HG03378 (cell line): ENCODE measurements around the gene BORCS6.
A peak's percentile ranks its signal among the peaks of the same experiment; 100 is the strongest.
"Not testable (repeated sequence)": the region's sequence is repeated elsewhere in the genome, so short reads cannot be mapped to it uniquely, and the experiment has no call there.

Source experiments
- ATAC-seq: cut with Tn5 transposase; IDR thresholded peaks from one replicate; pipeline ENCODE4 v1.9.1; 2021; ENCODE audit warnings: mild to moderate bottlenecking, moderate library complexity; ENCODE audit not compliant: unreplicated experiment

Gene BORCS6

DNA sequence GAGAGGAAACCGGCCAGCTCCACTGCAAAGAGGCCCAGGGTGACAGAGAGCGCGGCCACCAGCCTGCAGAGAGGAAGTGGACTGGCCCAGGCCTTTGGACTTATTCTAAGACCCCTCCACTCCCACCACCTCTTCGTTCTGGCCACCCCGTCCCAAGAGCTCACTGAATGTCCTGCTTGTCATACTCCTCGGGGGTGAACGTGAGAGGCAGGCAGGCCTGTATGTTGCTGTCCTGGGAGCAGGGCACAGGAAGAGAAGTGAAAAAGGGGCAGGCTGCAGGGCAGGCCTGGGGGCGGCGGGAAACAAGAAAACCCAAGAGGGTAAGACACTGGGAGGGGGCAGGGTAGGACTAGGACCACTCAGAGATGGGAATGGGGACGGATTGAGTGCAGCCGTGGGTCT lies 14.2 kb downstream of the BORCS6 start:
- no peak for ATAC-seq

DNA sequence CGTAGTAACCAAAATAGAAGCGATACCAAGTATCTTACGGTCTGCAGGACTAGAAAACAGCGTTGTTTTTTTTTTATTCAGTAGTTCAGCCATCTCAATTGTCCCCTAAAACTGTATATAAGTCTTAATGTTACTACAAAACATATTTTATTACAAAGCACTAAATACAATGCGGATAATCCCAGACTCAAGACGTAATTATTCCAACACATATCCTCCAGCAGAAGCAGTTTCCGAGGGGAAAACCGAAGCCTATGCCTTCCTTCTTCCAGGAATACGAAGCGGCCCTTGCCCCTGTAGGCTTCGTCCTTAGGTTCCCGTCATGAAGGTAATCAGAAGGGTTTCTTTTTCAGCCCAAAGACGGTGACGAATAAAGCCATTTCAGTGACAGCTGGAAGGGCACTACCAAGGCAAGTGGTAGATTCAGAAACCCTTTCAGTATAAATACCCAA lies 16.1 kb downstream of the BORCS6 start:
- no peak for ATAC-seq

DNA sequence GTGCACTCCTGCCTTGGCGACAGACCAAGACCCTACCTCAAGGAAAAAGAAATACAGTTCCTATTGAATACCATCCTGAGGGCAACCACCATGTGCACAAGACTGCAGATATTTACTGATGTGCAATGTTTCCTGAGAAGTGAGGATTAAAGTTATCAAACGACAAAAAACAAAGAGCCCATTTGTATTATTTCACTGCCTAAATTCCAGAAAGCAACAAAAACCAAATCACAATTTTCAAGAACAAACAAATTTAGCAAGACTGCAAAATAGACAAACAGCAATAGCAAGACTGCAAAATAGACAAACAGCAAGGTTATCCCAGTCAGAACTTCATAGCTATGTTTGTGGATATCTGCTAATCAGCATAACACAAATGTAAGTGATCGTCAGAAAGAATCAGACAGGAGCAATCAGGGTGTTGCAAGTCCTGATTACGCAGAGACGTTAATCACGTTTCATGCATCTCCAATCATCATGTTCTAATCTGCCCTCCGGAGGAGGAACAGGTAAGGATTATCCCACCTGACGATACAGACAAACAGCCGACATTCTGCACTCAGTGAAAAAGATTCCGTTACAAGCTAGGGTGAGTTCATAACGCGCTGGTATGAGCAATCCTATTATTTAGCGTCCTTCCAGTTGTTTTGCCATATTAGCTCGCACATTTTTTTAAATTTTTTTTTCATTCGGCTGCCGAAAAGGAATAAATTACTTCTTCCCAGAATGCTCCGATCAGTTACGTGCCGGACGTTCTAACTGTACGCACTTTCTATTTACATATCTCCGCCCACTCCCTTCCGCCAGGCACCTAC lies 16.7 kb downstream of the BORCS6 start:
- ATAC-seq: peak; percentile 72

DNA sequence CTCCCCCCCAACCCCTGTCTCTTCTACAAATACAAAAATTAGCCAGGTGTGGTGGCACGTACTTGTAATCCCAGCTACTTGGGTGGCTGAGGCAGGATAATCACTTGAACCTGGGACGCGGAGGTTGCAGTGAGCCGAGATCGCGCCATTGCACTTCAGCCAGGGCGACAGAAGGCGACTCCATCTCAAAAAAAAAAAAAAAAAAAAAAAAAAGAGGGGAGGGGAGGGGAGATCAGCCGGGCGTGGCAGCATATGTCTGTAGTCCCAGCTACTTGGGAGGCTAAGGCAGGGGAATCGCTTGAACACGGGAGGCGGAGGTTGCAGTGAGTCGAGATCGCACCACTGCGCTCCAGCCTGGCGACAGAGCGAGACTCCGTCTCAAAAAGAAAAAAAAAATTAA lies 19.8 kb downstream of the BORCS6 start:
- ATAC-seq: not testable (repeated sequence)

DNA sequence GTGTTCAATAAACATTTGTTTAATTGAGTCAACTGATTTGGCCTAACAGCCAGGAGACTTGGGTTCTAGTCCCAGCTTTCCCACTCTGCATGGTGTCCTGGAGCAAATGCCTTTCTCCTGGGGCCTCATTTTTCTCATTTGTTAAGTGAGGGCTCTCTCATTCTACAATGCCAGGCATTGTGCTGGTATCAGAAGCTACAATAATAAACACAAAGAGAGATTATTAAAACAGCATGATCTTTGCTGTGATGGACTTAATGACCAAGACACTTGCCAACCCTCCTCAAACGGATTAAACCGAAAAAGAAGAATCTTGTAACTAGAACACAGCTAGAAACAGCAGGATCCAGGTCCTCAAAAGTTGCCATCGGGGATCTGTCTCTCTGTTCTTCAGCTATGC lies 22.5 kb downstream of the BORCS6 start:
- no peak for ATAC-seq

DNA sequence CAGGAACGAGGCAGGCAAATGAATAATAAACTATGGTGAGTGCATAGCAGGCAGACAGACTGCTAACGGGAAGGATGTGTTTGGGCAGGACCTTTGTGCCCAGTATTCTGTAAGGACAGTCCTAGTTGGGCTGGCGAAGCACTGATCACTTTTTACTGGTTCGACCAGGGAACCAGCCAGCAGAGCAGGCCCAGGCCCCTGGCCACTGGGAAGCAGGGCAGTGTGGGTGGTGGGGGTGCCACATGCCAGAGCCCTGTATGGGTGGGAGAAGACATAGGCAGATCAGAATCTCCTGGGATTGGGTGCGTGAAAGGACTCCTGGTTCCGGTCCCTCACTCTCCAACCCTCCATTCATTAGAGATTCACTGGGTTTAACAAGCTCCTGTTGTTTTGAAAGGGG lies 23.2 kb downstream of the BORCS6 start:
- no peak for ATAC-seq

DNA sequence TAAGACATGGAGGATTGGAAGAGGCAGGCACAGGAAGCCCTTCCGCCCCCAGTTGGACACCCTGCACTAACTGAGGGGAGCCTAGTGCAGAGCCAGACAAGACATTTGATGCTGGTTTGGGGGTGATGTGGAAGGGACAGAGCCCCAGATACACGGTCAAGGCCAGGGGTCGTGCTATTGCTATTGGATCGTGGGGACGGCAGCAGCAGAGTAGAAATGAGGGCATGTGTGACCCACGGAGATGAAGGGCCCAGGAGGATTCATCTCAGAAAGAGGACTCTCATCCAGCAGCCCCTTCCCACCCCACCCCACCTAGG lies 25.2 kb downstream of the BORCS6 start:
- no peak for ATAC-seq

DNA sequence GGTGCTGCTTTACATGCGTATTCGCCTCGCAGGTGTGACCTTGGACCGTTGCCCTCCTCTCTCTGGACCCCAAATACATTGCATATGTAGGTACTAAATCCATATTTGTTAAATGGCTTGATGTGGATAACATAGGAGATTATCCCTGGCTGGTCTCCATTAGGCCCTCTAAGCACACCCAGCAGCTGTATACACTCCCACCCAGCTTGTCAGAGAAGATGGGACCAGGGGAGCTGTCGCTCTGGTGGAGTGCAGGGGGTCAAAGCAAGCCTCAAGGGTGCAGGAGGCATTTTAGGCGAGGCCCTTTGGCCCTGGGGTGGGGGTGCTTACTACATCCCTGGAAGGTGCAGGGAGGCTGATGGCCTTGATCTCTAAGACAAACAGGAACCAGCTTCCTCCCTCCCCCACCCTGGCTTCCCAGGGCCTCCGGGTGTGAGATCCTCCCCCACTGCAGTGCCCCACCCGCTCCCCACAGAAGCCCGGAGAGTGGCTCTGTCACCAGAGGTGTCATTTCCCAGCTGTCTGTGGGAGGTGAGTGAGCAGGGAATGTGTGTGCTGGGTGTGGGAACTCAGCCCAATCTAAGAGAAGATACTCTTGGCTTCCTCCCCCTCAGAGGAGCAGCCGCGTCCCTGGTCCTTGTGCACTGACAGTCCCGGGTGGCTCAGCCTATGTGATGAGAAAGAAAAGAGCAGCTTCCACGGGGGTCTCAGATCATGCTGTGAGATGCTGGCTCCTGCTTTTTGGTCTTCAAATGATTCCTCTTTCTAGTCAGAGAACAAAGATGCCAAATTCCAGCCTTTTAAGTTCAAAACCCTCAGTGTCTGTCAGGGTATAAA lies 25.8 kb downstream of the BORCS6 start:
- no peak for ATAC-seq

DNA sequence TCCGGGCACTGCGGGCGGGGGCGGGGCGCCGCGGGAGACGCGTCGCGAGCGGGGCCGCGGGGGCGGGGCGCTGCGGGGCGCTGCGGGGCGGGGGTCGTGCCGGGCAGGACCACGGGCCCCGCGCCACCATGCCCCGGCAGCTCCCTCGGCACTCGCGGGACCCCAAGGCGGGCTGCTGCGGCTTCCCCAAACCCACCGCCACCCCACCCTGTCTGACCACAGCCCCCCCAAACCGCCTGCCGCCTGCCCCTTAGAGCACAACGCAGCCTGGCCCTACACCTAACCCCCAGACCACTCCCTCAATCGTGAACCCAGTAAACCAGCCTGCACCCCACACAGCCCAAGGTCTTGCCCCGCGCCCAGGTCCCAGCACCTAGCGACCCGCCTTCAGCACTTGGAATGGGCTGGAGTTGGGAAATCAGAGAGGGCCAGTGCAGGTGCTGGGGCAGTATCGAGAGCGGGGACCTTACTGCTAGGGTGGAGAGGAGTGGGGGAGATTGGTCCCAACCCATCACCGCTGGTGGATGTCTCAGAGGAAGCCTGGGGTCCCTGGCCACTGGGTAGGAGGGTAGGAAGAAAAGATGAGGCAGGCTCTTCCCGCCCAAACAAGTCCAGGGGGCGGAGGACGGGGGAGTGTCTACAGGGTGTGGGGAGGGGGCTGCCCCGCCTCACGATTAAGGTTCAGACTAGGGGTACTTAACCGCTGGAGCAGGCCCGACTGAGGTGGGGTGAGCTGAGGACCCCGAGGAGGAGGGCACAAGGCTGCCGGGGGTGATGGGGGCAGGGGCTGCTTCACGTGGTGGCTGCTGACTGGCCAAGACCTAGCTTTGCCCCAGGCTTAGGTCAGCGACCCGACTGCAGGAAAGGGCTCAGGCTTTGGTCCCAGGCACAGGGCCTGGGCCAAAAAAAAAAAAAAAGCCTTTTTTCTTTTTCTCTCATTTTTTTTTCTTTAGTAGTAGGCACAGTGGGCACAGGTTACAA lies 26.7 kb downstream of the BORCS6 start:
- no peak for ATAC-seq

DNA sequence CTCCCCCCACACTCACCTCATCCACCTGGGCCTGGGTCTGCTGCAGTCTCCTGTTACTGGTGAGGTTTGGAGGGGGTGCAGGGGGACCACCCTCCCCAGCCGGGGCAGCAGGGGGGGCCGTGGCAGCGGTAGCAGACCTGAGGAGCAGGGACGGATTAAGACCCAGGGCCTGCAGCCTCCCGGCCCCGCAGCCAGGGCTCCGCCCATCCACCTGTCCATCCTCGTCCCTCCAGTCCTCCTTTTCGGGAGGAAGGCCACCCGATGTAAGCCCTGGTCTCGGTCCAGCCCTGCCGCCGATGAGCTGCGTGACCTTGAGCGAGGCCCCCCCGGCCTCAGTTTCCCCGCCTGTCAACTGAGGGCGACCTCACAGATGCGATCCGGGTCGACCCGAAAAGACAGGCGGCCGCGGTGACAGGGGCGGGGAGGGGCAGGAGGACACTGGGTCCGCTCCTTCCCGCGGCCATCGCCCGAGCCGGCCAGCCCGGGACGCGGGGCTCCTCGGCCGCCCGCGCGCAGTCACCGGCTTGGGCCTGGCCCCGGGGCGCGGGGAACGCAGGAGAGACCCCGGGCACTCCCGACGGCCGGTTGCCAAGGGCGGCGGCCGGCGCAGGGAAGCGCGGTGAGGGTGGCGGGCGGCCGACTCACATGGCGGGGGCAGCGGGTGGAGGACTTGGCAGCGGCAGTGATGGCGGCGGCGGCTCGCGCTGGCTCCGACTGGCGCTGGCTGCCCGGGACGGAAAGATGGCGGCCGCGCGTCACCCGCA lies 27.6 kb downstream of the BORCS6 start, which contains the start of gene VAMP2:
VAMP2 (minus strand) TSS at position 716 of the 764 bp plus-strand sequence; CDS start at position 647, 69 bp downstream.
- no peak for ATAC-seq

DNA sequence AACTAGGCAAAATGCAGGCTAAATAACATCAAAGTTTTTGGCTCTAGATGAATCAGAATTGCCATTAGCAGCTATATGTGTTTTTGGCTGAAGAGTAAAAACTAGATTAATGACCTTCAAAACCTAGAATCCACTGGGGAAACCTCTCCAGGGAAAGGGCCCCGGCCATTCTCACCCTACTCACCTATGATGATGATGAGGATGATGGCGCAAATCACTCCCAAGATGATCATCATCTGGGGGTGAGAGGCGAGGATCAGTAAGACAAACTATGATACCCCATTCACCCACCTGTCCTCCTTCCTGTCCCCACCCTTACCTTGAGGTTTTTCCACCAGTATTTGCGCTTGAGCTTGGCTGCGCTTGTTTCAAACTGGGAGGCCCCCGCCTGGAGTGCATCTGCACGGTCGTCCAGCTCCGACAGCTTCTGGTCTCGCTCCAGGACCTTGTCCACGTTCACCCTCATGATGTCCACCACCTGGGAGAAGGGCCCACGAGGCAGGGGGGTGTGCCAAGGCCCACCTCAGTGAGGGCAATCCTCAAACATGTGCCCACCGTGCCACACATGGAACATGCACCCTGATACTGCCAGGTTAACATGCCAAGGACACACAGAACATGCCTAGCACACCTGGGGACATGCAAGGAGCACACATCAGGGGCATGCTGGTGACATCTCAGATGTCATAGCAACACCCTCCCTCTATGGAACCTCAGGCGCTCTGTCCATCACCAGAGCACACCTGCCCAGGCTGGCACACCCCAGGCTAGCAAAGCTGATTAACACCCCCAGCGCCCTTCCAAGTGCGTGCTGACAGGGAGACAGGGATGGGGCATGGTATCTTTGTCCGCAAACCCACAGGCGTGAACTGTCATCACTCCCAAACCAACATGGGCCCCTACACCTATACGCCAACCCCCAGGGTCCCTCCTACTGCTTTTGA lies 28.4 kb downstream of the BORCS6 start:
- no peak for ATAC-seq

DNA sequence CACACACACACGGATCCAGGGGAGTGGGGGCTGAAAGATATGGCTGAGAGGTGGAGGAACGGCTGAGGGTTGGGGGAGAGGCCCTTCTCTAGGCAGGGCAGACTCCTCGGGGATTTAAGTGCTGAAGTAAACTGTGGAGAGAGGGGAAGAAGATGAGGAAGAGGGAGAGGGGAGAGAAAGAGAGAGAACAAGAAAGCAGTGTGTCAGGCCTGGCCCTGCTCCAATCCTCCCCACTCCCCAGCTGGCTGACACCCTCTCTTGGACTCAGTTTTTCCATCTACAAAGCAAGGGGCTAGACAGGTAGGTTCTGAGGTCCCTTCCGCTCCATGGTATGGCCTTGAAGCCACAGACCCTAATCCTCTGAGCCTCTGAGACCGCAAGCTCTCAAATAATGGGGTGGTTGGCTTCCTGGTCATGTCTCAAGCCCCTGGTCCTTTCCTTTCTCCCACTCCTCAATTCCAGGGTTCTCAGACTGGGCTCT lies 29.2 kb downstream of the BORCS6 start:
- ATAC-seq: no peak

DNA sequence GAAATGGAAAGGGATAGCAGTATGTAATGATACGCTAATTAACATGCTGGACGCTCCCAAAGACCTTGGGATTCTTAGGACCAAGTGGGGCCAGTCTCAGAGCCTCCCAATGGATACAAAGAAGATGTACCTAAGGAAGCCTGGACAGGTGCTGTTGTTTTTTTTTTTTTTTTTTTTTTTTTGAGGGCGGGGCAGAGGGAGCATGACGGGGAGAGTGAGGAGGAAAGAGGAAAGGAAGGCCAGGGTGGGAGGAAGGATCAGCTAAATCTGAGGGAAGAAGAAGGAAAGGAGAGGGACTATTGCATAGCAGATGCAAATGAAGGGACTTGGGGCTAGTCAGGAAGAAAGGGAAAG lies 29.8 kb downstream of the BORCS6 start:
- no peak for ATAC-seq

DNA sequence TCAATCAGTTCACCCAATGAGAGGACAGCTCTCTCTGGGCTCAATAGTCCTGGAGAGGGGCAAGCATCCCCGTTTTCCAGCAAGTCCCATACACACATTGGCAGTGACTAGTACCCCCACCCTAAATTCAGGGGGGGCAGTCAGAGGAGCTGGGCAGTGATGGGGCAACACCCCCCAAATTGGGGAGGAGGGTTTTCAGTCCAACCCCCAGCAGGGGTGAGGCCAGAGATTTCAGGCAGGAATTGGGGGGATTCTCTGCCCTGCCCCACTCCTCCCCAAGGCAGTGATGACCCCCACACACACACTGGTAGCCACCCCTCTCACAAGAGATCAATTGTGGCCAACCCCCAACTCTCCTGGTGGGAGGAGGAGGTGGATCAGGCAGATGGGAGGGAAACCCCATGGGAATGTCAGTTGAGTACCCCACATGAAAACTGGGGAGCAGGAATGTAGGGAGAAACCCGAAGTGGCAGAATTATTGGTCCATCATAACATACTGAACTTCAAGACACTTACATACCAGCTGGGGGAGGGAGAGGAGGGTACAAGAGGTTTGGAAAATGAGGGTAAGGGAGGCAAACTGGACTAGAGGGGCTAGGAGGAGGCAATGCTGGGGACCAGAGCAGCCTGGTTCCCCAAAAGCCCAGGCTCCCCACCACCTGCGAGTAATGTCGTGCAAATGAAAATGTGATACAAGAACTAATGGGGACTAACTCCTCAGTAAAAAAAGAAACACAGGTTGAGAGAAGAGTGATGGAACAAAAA lies 30.3 kb downstream of the BORCS6 start:
- no peak for ATAC-seq

DNA sequence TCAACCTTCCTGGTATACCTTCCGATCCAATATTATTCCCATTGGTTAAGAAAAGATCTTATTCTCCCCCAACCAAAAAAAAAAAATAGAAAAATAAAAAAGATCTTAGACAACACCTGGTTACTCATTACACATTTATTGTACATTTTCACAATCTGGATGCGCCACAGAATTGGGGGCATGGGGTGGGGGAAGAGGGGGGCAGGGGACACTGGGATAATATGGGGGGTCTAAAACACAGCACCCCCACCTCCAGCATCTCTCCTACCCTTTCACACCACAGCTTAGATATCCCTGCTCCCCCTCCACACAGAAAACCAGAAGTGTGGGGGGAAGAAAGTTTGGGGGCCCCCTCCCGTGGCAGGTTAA lies 31.0 kb downstream of the BORCS6 start:
- ATAC-seq: no peak

DNA sequence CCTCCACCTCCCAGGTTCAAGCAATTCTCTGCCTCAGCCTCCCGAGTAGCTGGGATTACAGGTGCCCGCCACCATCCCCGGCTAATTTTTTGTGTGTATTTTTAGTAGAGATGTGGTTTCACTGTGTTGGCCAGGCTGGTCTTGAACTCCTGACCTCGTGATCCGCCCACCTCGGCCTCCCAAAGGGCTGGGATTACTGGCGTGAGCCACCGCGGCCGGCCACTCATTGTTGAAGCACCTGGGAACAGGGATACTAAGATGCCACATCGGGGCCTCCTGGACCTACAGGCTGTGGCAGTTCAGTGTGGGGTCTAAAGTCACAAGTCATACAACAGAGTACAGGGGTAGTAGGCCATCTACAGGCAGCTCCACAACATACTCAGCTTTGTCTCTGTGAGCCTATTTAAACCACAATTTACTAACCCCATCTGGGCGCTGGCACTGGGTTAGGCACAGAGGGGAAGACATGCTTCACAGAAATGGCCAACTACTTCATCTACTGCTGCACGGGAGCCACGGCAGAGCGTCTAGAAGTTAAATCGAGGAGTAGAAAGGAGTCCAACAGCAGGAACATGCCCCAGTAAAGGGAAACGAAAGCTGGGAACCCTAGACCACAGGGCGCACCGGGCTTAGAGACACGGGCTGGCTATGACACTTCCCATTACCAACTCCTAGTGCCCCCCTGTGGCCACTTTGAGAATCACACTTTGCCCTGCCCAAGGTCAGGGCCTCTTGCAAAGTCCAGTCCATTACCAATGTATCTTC lies 31.5 kb downstream of the BORCS6 start:
- no peak for ATAC-seq

DNA sequence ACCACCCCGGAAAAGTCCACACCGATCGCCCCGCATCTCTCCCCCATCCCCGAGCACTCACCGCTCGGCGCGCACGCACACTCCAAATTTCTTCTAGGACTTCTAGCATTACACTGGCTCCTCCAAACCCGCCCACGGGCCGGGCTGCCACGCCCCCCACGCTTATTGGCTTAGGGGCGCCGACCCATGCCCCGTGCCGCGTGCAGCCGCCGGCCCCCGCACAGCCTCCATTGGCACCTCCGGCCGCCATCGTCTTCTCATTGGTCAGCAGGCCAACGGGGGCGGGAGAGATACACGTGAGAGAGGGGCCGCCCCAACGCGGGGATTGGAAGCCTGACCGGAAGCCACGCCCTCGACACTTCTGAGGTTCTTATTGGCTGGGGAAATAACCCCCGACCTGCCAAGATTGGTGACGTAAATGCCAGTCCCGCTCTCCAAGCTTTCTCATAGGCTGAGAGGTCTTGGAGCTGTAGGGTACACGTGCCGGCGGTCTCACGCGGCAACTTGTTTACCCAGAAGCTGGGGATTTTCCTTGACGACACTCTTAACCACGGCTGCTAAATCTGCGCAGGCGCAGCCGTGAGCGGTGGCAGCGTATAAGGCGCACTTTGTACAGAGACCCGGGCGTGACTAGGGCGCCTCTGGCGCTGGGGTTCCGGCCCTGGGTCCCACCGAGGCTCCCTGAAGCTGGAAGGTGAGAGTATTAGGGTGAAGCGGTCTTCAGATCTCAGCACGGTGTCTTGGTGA lies 33.6 kb downstream of the BORCS6 start:
- peak; percentile 75 for ATAC-seq
